Keratinocyte (primary cell): ENCODE data around the gene NCKAP5.

Experiments
- CTCF ChIP-seq, 3 experiments: IDR thresholded peaks in 1 of 3; conservative IDR thresholded peaks in 1 of 3; optimal IDR thresholded peaks in 1 of 3; 2 replicates in 2 of 3; 3 replicates in 1 of 3; pipeline versions ENCODE3 to v1.5.1; 2011; ENCODE audit warnings: low read length in 3 of 3, mild to moderate bottlenecking in 3 of 3, moderate library complexity in 2 of 3, control low read depth in 1 of 3, inconsistent platforms in 1 of 3; ENCODE audit not compliant: insufficient read depth in 2 of 3; ENCODE audit errors: extremely low read depth in 1 of 3
- EZH2 ChIP-seq: IDR thresholded peaks from one replicate; pipeline ENCODE4 v1.6.1; 2012; ENCODE audit warnings: inconsistent platforms, mild to moderate bottlenecking, low read length, moderate library complexity

DNA sequence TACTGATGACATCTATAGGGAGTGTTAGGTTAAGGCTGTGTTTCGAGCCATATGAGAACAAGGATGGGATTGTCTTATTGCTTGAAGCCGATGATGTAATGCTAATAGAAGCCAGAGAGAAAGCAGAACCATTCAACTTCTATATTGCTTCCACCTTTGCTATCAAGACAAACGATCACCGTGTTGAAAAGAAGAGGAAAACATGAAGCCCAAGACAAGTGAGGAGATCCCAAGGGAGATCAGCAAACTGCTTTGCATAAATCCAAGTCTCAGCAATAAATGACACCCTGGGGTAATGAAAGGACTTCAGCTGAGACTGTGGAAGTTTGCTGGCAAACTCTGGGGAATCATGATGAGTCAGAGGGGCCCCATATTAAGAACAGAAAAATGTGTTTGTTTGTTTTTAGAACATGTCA, 206.2 kb downstream of the NCKAP5 start:
- no peak for TF ChIP-seq EZH2
- no peak for TF ChIP-seq CTCF (optimal IDR thresholded peaks at IDR 0.05 in 1 of 3, IDR thresholded peaks at IDR 0.05 in 1 of 3, conservative IDR thresholded peaks at IDR 0.05 in 1 of 3; ENCODE audit: extremely low read depth in 1 of 3, insufficient read depth in 2 of 3, low read length in 3 of 3)
